ENCODE results near the gene PXK. TPM values are rescaled to one million over a fixed set of nuclear protein-coding genes. Genes with fewer than 3 reads are reported as not detected.

PXK gene
- total RNA-seq: 39.7 and 56.2 TPM in 2 replicates

GRCh38 chr3:58332575-58333188, at the start of gene PXK:
Gene PXK (plus strand): TSS chr3:58332892. CDS start chr3:58332989, 97 bp downstream.

GRCh38 chr3:58305882-58306711, 26.6 kb upstream of the PXK start, which contains the start of the genes HTD2 and RPP14:
Gene HTD2 (plus strand): TSS chr3:58306520. CDS start chr3:58317614, 11,094 bp downstream.
Gene RPP14 (plus strand): TSS chr3:58306245. CDS start chr3:58310330, 4,085 bp downstream.

DNA sequence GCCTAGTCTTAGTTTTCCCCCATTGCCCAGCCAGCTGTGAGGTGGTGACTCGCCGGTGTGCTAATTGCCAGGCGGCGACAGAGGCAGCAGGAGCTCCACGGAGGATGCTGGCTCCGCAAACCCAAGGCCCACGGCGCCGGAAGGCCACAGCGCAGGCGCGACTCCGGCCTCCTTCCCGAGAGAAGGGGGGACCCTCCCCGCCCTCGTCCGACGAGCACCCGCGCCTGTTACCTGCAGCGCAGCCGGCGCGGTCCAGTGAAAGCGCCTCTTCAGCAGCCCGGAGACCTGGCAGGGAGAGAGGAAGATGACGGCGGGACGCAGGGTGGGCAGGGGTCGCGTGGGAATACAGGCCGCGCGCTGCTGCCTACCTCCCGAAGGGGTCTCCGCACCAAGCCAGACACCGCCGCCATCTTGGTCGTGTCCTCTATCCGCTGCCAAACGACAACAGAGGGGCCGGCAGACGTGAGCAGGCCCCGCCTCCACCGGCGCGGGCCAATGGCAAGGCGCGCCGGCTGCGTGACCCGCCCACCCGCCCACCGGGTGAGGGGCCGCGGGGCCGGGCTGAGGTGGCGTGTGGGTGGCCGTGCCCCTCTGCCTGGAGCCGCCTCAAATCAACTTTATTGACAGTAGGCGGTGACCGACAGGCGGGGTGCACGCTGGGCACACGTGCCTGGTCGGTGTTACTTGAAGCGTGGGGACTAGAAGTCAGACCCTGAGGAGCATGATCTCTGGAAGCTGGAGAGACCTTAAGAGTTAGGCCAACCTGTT, 100.9 kb downstream of the PXK start, which contains the start of gene PDHB:
TSS of gene PDHB (minus strand) at position 433 of the 768 bp plus-strand sequence. CDS start at position 410, 23 bp downstream.

Other genes starting within 250 kb of the PXK start
- gene DNASE1L3, start 121.9 kb upstream of the PXK start, total RNA-seq: 0.35 TPM in 1 of 2 replicates, not detected in the other
- gene ABHD6, start 95.1 kb upstream of the PXK start, total RNA-seq: 3.2 and 6.2 TPM in 2 replicates
- gene RPP14, start 26.6 kb upstream of the PXK start, total RNA-seq: 6.1 and 6.5 TPM in 2 replicates
- 10.3 and 13.3 TPM in 2 replicates for gene HTD2, start 26.4 kb upstream of the PXK start, total RNA-seq
- 68.1 and 116 TPM in 2 replicates for gene PDHB, start 100.9 kb downstream of the PXK start, total RNA-seq
- gene KCTD6, start 159.2 kb downstream of the PXK start, total RNA-seq: 8.9 and 13.6 TPM in 2 replicates
- 8.2 and 30.9 TPM in 2 replicates for gene ACOX2, start 204.3 kb downstream of the PXK start, total RNA-seq
- 2.6 and 7.7 TPM in 2 replicates for gene FAM107A, start 244.5 kb downstream of the PXK start, total RNA-seq